Skeletal muscle tissue (tissue), 4 donors: ENCODE data around the gene HCRTR2. TPM values are rescaled to one million over a fixed set of nuclear protein-coding genes. Genes with fewer than 3 reads are reported as not detected.

Source experiments
- H3K27ac ChIP-seq: one replicate; pipeline ENCODE4 v1.7.0; 2013; ENCODE audit warnings: mild to moderate bottlenecking, low read depth, low read length, inconsistent platforms
- H3K27me3 ChIP-seq, 3 donors: one replicate each; pipeline ENCODE4 v1.7.0; 2013; ENCODE audit warnings: low read length in 3 of 3; ENCODE audit not compliant: control insufficient read depth in 3 of 3, insufficient read depth in 3 of 3
- H3K36me3 ChIP-seq, 3 donors: one replicate each; pipeline ENCODE4 v1.7.0; 2013; ENCODE audit warnings: low read length in 3 of 3; ENCODE audit not compliant: control insufficient read depth in 3 of 3, insufficient read depth in 3 of 3
- H3K4me1 ChIP-seq, 3 donors: one replicate each; pipeline ENCODE4 v1.7.0; 2013; ENCODE audit warnings: low read length in 3 of 3, mild to moderate bottlenecking in 3 of 3; ENCODE audit not compliant: control insufficient read depth in 3 of 3, insufficient read depth in 3 of 3
- H3K4me3 ChIP-seq, 3 donors: one replicate each; pipeline ENCODE4 v1.7.0; 2013; ENCODE audit warnings: low read length in 3 of 3
- H3K9ac ChIP-seq, 3 donors: one replicate each; pipeline ENCODE4 v1.7.0; 2013; ENCODE audit warnings: low read length in 3 of 3, mild to moderate bottlenecking in 3 of 3, moderate library complexity in 2 of 3, low read depth in 1 of 3
- H3K9me3 ChIP-seq, 3 donors: one replicate each; pipeline ENCODE4 v1.7.0; 2013; ENCODE audit warnings: low read length in 3 of 3; ENCODE audit not compliant: control insufficient read depth in 3 of 3
- total RNA-seq: library from RNA; depleted of rRNA; stranded (reverse); fragments of >200 nt; gene quantifications from one replicate; pipeline ENCODE4 v1.2.3, GENCODE V29; 2014
- donor health status: Osteomylitis.

The HCRTR2 gene
- total RNA-seq, 1 donor from 2014 or later = not detected

GRCh38 chr6:55319961-55320695, 145.8 kb downstream of the HCRTR2 start:
- Histone ChIP-seq H3K36me3 (no peaks in the 10 kb centered on the region), H3K9ac (no peak overlapping the region), H3K27ac (no peak overlapping the region), H3K4me1 (no peaks in the 10 kb centered on the region), H3K4me3 (no peak overlapping the region), H3K9me3 (no peaks in the 10 kb centered on the region), H3K27me3 (no peaks in the 10 kb centered on the region)

GRCh38 chr6:55320696-55321086, 146.4 kb downstream of the HCRTR2 start:
- Histone ChIP-seq H3K9me3 (no peaks in the 10 kb centered on the region), H3K4me3 (no peak overlapping the region), H3K27me3 (no peaks in the 10 kb centered on the region), H3K4me1 (no peaks in the 10 kb centered on the region), H3K36me3 (no peaks in the 10 kb centered on the region), H3K27ac (no peak overlapping the region), H3K9ac (no peak overlapping the region)

- no peak within 1 kb of the TSS for H3K9ac ChIP-seq
- H3K27ac ChIP-seq = no peak within 1 kb of the TSS
- H3K36me3 ChIP-seq = no peaks in the 10 kb centered on the region
- H3K27me3 ChIP-seq = no peaks in the 10 kb centered on the region
- no peak within 1 kb of the TSS for H3K4me3 ChIP-seq
- H3K4me1 ChIP-seq = no peaks in the 10 kb centered on the region
- no peaks in the 10 kb centered on the region for H3K9me3 ChIP-seq
Observed at GRCh38 chr6:55327169-55327568, 152.9 kb downstream of the HCRTR2 start, which contains the start of gene GFRAL. TSS of gene GFRAL (plus strand) at chr6:55327469. CDS start at chr6:55327555, 86 bp downstream.

Other genes with a start within 250 kb of the HCRTR2 start
- gene GFRAL, start 153.0 kb downstream of the HCRTR2 start, total RNA-seq = under 0.01 TPM